ENCODE measurements around the gene EPHA1.

GRCh38 chr7:143354376-143354775 lies 54.3 kb downstream of the EPHA1 start:
- no peak for TF ChIP-seq POLR2A (IDR thresholded peaks at IDR 0.05)
- TF ChIP-seq EP300 (IDR thresholded peaks at IDR 0.05), result no peak
- no peak for TF ChIP-seq CTCF (IDR thresholded peaks at IDR 0.05)
